A673 (cell line): ENCODE data around the gene ZNF48. TPM values are rescaled to one million over a fixed set of nuclear protein-coding genes. Genes with fewer than 3 reads are reported as not detected.
A peak's percentile ranks its signal among the peaks of the same experiment; 100 is the strongest.
"Not testable (repeated sequence)": the region's sequence is repeated elsewhere in the genome, so short reads cannot be mapped to it uniquely, and the experiment has no call there.

Source experiments
- BruUV-seq: library from RNA; stranded (reverse); fragments of 400-500 nt; replicated peaks from 2 replicates; lab custom pipeline; 2021; lab: Mats Ljungman, UMichigan
- CTCF ChIA-PET: fragments of 300-600 bp; sonication (Branson Sonifier 250); formaldehyde crosslinking; loops from one replicate; lab custom pipeline; 2022; ENCODE audit warnings: antibody characterized with exemption; lab: Charles Lee
- POLR2A ChIA-PET: fragments of 300-600 bp; sonication (Branson Sonifier 250); formaldehyde crosslinking; loops from one replicate; lab custom pipeline; 2022; ENCODE audit warnings: antibody characterized with exemption; ENCODE audit not compliant: low non-redundant PET; lab: Charles Lee
- DNase-seq: peaks from one replicate; pipeline ENCODE4 v3.0.0-alpha.2; 2015; ENCODE audit warnings: low spot score
- H3K27ac ChIP-seq: fragments of 200-600 bp; sonication (generic); 2 replicates; pipeline ENCODE4 v1.5.1; 2016; ENCODE audit warnings: mixed run types, low read depth, mild to moderate bottlenecking, mixed read lengths, antibody characterized with exemption, low read length; ENCODE audit not compliant: poor library complexity, severe bottlenecking
- H3K27me3 ChIP-seq: fragments of 200-600 bp; sonication (generic); replicated peaks from 2 replicates; pipeline ENCODE4 v1.6.1; 2017; ENCODE audit warnings: mixed run types, low read depth, mild to moderate bottlenecking, mixed read lengths, antibody characterized with exemption, low read length; ENCODE audit not compliant: insufficient read depth, poor library complexity
- H3K36me3 ChIP-seq: fragments of 200-600 bp; sonication (generic); 2 replicates; pipeline ENCODE4 v1.6.1; 2016; ENCODE audit warnings: mixed run types, mild to moderate bottlenecking, mixed read lengths, antibody characterized with exemption, low read length; ENCODE audit not compliant: insufficient read depth, poor library complexity, severe bottlenecking
- H3K4me1 ChIP-seq: fragments of 200-600 bp; sonication (generic); 2 replicates; pipeline ENCODE4 v1.6.1; 2017; ENCODE audit warnings: mixed run types, mild to moderate bottlenecking, mixed read lengths, antibody characterized with exemption, low read length; ENCODE audit not compliant: insufficient read depth, poor library complexity, severe bottlenecking
- H3K4me3 ChIP-seq: fragments of 200-600 bp; sonication (generic); 2 replicates; pipeline ENCODE4 v1.5.1; 2016; ENCODE audit warnings: low read depth, mixed run types, mild to moderate bottlenecking, mixed read lengths, low read length; ENCODE audit not compliant: poor library complexity, severe bottlenecking
- H3K9me3 ChIP-seq: fragments of 200-600 bp; sonication (generic); 2 replicates; pipeline ENCODE4 v1.6.1; 2016; ENCODE audit warnings: mixed run types, low read depth, mild to moderate bottlenecking, mixed read lengths, antibody characterized with exemption, low read length; ENCODE audit not compliant: poor library complexity, severe bottlenecking
- EZH2 ChIP-seq: fragments of 200-600 bp; sonication (generic); IDR thresholded peaks from 2 replicates; pipeline ENCODE4 v1.6.1; 2017; ENCODE audit warnings: borderline replicate concordance, low read depth, mild to moderate bottlenecking, mixed read lengths, antibody characterized with exemption, low read length; ENCODE audit not compliant: poor library complexity, severe bottlenecking
- intact Hi-C: fragments of 100-400 bp; cut with micrococcal nuclease; formaldehyde crosslinking; loops from one replicate; pipeline ENCODE4 v1.10.0; 2022; ENCODE audit not compliant: unreplicated experiment
- total RNA-seq: library from RNA; stranded (reverse); gene quantifications from 2 replicates; pipeline ENCODE4 v1.2.3, GENCODE V29; 2021
- TF ChIP-seq, protein P1 (sequence below): fragments of 300-800, 200-600 bp; sonication (generic); conservative IDR thresholded peaks from 2 replicates; pipeline ENCODE4 v1.5.1; 2017; ENCODE audit warnings: low read depth, mild to moderate bottlenecking, antibody characterized with exemption, low read length, moderate library complexity, mixed read lengths

The ZNF48 gene
- total RNA-seq, 1 experiment from 2014 or later, result 22.0 TPM

DNA sequence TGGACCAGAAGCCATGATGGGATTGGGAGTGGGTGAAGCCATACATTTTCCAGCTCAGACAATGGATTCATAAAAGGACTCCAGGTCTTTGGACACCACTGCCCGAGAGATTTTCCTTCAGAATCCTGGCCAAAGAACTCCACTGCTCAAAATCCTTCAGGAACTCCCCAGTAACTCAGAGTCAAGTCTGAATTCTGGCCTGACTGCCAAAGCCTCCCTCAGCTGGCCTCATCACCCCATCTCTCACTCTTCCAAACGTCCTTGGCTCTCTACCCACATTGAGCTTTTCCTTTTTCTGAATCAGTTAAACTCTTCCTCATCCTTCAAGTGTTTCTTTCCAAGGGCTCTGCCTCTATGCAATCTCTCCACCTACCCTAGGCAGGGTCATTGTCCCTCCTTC, 11.7 kb upstream of the ZNF48 start:
- DNase-seq, result no peak
- H3K27ac ChIP-seq, result no peak overlapping the region
- POLR2A ChIA-PET, result no interaction called here
- H3K4me1 ChIP-seq, result no peaks in the 10 kb centered on the region
- intact Hi-C loops, result no loop called here
- H3K9me3 ChIP-seq, result no peaks in the 10 kb centered on the region
- TF ChIP-seq, protein P1, sequence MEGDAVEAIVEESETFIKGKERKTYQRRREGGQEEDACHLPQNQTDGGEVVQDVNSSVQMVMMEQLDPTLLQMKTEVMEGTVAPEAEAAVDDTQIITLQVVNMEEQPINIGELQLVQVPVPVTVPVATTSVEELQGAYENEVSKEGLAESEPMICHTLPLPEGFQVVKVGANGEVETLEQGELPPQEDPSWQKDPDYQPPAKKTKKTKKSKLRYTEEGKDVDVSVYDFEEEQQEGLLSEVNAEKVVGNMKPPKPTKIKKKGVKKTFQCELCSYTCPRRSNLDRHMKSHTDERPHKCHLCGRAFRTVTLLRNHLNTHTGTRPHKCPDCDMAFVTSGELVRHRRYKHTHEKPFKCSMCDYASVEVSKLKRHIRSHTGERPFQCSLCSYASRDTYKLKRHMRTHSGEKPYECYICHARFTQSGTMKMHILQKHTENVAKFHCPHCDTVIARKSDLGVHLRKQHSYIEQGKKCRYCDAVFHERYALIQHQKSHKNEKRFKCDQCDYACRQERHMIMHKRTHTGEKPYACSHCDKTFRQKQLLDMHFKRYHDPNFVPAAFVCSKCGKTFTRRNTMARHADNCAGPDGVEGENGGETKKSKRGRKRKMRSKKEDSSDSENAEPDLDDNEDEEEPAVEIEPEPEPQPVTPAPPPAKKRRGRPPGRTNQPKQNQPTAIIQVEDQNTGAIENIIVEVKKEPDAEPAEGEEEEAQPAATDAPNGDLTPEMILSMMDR, result no peak
- TF ChIP-seq EZH2, result no peak
- no peak overlapping the region for H3K4me3 ChIP-seq
- BruUV-seq, result no TSS peak
- CTCF ChIA-PET, result no interaction called here
- H3K27me3 ChIP-seq, result no peaks in the 10 kb centered on the region
- no peaks in the 10 kb centered on the region for H3K36me3 ChIP-seq

DNA sequence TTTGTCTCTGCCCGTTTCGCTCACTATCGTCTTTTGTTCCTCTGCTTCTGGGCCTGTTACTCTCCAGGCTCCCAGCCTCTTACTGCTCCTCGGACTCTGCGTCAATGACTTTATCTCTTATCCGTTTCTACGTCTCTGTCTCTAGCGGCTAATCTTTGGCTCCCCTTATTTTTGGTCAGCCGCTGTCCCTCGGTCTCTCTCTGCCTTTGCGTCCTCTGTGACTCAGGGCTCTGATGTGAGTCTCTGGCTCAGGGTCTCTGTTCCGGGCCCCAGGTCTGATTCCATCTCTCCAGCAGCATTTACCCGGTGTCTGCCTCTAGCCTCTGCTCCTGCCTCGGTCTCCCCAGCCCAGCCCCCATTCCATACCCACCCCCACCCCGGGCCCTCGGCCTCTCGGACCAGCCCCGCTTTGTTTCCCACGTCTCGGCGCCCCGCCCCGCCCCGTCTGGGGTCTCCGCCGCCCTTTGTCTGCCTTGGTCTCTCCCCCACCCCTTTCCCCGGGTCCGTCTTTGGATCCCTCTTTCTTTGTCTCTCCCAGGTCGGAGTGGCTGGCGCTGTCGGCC, 547 bp upstream of the ZNF48 start:
- TF ChIP-seq, protein P1, result no peak
- no peak for TF ChIP-seq EZH2
- BruUV-seq, result no TSS peak
- CTCF ChIA-PET, result interaction anchor here (0.7 to 2.3 kb wide), 2 partner anchors 15 to 302 kb away, joined by 6 to 9 read pairs; no protein-coding TSS in a partner anchor
- no peak for DNase-seq
- POLR2A ChIA-PET, result interaction anchor here (0.6 kb wide), 1 partner anchor 232 kb away, joined by 3 read pairs; no protein-coding TSS in a partner anchor
- Histone ChIP-seq H3K9me3 (no peaks in the 10 kb centered on the region), H3K27ac (peak overlapping the region; percentile 96), H3K27me3 (no peaks in the 10 kb centered on the region), H3K4me3 (peak overlapping the region; percentile 94), H3K36me3 (peaks cover 10% of the 10 kb centered on the region), H3K4me1 (peaks cover 15% of the 10 kb centered on the region)
- intact Hi-C loops, result no loop called here

DNA sequence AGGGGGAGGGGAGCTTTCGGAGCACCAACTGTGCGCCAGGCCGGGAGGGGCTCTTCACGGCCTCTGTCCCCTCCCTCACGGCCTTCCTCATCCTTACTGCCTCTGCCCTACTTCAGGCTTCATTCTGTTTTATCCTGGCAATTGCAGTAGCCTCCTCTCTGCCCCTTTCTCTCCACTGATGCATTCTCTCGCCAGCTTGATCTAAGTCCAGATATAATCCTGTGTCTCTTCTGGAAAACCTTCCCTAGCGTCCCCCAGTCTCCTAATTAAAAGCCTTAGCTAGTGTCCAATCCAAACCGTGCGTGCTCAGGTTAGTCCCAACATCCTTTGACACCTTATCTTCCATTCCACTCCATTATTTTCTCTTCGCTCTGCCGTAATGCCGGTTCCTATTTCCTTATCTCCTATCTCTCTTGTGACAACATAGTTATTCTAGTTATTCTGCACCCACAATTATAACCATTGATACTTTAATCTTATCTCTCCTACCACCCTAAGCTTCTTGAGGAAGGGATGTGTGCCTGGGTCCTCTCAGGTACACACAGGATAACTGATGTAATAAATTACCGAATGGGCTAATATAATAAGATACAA, 869 bp downstream of the ZNF48 start:
- peak; percentile 54 for DNase-seq
- CTCF ChIA-PET, result interaction anchor here (2.3 kb wide), 1 partner anchor 13 kb away, joined by 9 read pairs; no protein-coding TSS in a partner anchor
- no peaks in the 10 kb centered on the region for H3K9me3 ChIP-seq
- no TSS peak for BruUV-seq
- POLR2A ChIA-PET, result no interaction called here
- no peak for TF ChIP-seq EZH2
- TF ChIP-seq, protein P1, result no peak
- H3K27ac ChIP-seq, result peak overlapping the region; percentile 96
- H3K27me3 ChIP-seq, result no peaks in the 10 kb centered on the region
- peak overlapping the region; percentile 94 for H3K4me3 ChIP-seq
- peaks cover 25% of the 10 kb centered on the region for H3K4me1 ChIP-seq
- H3K36me3 ChIP-seq, result peaks cover 10% of the 10 kb centered on the region
- intact Hi-C loops, result no loop called here

DNA sequence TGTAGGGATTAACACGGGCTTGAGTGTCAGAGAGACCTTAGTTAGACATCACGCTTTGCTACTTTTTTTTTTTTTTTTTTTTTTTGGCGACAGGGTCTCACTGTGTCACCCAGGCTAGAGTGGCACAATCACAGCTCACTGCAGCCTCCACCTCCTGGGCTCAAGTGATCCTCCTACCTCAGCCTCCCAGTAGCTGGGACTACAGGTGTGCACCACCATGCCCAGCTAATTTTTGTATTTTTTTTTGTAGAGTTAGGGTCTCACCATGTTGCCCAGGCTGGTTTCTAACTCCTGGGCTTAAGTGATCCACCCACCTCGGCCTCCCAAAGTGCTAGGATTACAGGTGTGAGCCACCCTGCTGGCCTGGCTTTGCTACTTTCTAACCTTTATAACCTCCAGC, 1.4 kb downstream of the ZNF48 start:
- Histone ChIP-seq H3K4me3 (peak overlapping the region; percentile 94), H3K4me1 (peaks cover 29% of the 10 kb centered on the region), H3K36me3 (peaks cover 10% of the 10 kb centered on the region)
- POLR2A ChIA-PET, intact Hi-C loops, H3K27ac ChIP-seq, H3K9me3 ChIP-seq, DNase-seq, H3K27me3 ChIP-seq: not testable (repeated sequence)
- CTCF ChIA-PET, result interaction anchor here (2.3 kb wide), 1 partner anchor 13 kb away, joined by 9 read pairs; no protein-coding TSS in a partner anchor
- BruUV-seq, result TSS peak; percentile 67
